Adrenal gland (tissue), 5 donors: ENCODE results near the gene CYBA.

ENCODE experiments used
- CTCF ChIP-seq, 6 experiments: fragments of 450-650 bp in 4 of 6; fragments of 200-600 bp in 2 of 6; sonication (generic) in 1 of 6; IDR thresholded peaks; 1 replicate in 5 of 6; 2 replicates in 1 of 6; pipeline versions ENCODE4 v1.5.1 to v1.8.0; 2016 to 2021; ENCODE audit warnings: antibody characterized with exemption in 6 of 6, mild to moderate bottlenecking in 2 of 6, moderate library complexity in 1 of 6
- POLR2A ChIP-seq, 2 donors: fragments of 450-650 bp; IDR thresholded peaks; one replicate each; pipeline ENCODE4 v1.6.1; 2017; ENCODE audit warnings: antibody characterized with exemption in 2 of 2, mild to moderate bottlenecking in 2 of 2, moderate library complexity in 1 of 2
- donor health status: DM: no; HTN: no; CAD: no.

- TF ChIP-seq CTCF (IDR thresholded peaks at IDR 0.05) = peak in 1 of 6 experiments; percentile 5
- no peak for TF ChIP-seq POLR2A (IDR thresholded peaks at IDR 0.05)
Measured at GRCh38 chr16:88672776-88673175, 21.9 kb upstream of the CYBA start.
